Epithelial cell of prostate (primary cell): ENCODE results near the gene TBC1D8.

Experiments used
- DNase-seq: peaks from one replicate; pipeline ENCODE4 v3.0.0-alpha.2; 2011; ENCODE audit warnings: low read depth, low spot score
- H3K27ac ChIP-seq: fragments of 450-650 bp; 2 replicates; pipeline ENCODE4 v1.5.1; 2017; ENCODE audit warnings: mild to moderate bottlenecking

Gene TBC1D8

DNA sequence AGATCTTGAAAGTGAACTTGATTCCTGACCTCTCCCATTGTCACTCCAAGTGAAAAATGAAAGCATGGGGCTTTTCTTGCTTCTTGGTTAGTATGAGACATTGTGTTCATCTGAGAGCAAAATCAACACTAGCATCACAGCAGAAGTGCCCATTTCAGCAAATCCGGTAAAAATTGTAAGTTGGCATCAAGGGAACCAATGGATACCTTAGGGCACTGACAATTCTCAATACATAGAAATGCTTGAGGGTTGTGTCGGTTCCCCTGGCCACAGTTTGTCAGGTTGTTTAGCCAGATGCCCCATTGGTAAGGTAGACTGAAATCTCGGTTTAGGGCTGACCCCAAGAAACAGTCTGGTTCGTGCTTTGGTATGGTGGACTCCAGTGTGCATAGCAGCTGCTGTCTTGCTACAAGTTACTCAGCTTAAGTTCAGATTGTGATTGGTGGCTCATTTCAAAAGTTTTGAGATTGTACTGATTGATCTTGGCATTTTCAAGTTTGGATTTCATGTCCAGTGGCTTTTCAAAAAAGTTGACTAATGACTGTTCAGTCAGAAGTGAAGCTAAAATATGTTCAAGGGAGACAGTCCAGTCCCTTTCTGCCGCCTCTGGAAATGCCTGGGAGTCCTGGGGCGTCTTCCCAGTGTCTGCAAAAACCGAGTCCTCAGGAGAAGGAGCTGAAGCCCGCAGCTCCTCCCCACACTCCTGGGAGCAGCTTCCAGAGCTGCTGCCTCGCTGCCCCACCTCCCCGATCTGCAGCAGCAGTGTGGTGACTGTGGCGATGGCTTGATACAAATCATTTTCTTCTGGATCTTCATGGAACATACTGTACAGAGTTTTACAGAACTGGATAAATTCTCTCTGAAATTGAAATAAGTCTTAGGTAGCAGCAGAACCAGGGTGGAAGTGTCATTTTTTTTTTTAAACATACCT lies 143.5 kb downstream of the TBC1D8 start:
- no peak for DNase-seq
- no peak overlapping the region for H3K27ac ChIP-seq

DNA sequence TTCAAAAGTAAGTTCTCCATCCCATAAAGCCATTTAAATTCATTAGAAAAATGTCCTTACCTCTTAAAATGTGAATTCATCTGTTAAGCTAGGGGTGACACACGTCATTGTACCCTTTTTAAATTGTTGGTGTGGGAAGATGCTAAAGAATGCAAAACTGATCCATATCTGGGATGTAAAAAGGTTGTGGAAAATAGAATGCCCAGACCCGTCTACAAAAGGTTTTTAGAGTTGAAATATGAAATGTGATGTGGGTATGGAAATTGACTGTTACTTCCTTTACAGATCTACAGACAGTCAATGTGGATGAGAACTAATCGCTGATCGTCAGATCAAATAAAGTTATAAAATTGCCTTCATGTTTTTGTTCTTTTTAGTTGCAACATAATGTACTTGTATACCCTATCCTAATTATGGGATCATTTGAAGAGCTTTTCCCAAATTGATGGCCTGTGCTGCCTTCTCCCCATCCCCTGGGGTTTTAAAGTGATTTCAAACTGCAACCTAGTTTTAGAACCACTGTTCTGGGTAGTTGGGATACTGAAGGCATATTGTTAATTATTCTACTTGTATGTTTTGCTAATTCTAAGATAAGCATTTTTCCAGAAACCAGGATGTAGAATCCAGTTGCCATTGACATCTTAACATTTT lies 145.0 kb downstream of the TBC1D8 start:
- H3K27ac ChIP-seq = peak overlapping the region; percentile 14
- no peak for DNase-seq

DNA sequence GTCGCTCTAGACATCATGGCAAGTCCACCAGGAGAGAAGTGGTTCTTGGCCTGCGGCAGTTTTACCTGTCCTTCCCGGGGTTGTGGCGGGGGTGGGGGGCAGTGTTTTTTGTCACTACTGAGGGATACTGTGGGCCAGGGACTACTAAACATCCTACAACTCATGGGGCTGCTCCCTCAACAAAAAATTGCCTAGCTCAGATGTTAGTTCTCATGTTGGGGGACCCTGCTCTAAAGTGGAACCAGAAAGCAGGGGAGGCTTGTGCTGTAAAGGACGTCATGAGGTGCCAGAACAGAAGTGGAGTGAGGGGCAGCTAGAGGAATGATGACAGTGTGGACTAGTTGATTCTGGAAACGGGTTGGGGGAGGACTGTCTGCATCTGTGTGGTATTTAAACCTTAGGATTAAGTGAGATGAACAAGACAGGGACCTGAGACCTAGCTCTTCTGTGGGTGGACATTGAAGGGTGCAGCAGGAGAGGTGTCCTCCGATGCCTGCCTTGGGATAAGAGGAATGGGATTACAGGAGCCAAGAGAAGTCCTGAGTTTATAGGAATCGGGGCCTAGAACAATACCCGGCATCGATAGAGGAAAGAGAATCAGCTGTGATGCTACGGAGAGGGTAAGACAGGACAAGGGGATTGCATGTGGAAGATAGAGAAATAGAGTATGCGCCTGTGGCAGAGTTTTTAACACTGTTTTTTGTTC lies 146.4 kb downstream of the TBC1D8 start:
- no peak for DNase-seq
- H3K27ac ChIP-seq = peak overlapping the region; percentile 83

DNA sequence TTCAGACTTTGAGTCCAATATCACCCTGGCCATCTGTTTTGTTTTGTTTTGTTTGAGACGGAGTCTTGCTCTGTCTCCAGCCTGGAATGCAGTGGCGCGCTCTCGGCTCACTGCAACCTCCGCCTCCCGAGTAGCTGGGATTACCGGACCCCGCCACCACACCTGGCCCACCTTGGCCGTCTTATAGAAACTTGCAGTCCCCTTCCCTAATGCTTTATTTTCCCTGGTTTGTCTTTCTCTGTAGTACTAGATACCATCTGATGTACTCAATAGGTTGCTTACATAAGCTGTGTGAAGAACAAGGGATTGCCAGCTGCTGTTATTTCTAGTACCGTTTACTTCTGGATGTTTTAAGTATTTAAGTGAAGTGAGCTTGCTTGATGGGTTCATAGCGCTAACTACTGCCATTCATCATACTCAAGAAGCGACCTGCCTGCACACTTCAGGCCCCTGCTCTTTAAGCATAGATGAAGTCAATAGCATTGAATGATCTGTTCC lies 147.9 kb downstream of the TBC1D8 start:
- DNase-seq = no peak
- peak overlapping the region; percentile 83 for H3K27ac ChIP-seq

DNA sequence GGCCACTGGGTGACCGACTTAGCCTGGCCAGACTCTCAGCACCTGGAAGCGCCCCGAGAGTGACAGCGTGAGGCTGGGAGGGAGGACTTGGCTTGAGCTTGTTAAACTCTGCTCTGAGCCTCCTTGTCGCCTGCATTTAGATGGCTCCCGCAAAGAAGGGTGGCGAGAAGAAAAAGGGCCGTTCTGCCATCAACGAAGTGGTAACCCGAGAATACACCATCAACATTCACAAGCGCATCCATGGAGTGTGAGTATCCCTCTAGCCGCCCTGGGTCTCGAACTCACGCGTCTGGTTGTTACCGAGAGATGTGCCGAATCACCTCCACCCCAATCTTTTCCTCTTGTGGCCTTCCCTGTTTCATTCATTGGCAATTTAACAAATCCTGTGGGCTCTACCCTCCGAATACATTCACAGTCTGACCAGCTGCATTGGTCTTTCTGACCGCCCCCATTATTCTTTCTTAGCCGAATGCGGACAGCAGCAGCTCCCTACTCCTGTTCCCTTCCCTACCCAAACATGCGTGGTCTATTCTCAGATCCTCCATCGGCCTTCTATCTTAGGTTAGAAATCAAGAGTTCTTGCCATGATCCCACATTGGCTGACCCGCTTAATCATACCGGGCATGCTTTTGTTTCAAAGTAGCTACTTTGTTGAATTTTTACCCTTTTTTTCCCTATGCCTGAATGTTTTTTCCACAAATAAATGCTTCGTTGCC lies 148.5 kb downstream of the TBC1D8 start:
- DNase-seq = no peak
- peak overlapping the region; percentile 83 for H3K27ac ChIP-seq

DNA sequence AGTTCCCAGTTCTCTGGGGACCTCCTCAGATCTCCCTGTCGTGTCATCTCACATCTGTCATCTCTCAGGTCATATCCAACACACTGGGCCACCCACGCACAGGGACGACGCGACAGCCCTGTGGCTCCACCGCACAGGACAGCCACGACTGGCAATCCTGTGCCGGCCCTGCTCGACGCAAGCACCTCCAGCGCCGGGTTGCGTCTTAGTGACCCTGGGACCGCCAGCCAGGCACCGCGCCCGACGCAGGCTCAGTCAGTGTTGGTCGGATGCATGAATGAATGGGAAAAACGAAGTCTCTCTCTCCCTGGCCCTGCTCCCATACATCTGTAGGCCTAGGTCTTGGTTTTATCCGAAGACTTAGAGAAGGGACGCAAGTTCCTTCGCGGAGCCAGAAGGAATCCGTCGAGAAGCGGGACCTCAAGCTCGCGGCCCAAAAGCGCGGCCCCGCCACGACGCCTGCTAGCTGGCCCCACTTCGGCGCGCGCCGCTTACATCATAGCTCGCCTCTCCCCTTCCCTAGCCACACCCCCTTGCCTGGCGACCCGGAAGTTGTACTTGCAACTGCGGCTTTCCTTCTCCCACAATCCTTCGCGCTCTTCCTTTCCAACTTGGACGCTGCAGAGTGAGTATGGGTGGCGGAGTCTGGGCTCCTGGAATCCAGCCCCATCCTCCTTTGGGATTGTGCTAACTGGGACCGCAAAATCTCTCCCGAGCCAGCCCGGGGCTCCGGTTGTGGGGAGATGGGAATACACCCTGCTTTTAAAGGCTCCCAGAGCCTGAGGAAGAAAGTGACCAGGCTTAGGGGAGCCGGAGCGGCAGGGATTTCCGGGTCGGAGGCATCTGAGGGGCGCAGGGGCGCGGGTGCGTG lies 149.3 kb downstream of the TBC1D8 start, which contains the start of gene RPL31:
TSS of gene RPL31 (plus strand) at position 599 of the 871 bp plus-strand sequence. CDS start 413 bp downstream, outside the sequence.
- peak within 1 kb of the TSS; percentile 83 for H3K27ac ChIP-seq
- peak; percentile 87 for DNase-seq

DNA sequence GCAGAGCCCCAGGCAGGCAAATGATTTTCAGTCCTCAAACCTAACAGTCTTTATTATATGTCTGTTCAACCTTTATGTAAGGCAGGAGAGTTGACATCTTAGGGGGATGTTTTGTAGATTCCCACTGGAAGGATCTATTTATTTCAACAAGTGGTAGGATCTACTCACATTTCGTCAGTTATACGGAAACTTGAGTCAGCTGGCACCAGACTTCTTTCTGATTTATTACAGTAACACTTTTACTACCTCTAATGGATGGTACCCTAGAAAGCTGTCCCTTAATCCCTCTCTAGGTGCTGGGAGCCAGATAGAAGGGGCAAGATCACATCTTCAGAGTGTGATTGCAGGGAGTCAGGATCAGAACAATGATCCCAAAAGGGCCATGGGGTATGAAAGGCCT lies 151.2 kb downstream of the TBC1D8 start:
- H3K27ac ChIP-seq = no peak overlapping the region
- DNase-seq = no peak

DNA sequence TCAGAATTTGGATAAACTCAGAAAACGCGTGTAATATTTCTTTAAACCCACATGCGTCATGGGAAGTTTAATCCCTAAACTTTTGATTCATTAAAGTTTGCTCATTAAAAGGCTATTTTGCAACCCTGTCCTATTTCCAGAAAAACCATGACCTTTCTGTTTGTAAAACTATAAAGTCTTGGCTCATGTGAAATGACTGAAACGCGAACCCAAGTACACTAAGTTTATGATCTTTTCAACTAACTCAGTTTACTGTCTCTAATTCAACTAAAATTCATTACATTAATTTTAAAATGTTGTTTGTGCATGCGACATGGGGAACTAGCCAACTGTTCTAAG lies 153.0 kb downstream of the TBC1D8 start:
- no peak for DNase-seq
- no peak overlapping the region for H3K27ac ChIP-seq

DNA sequence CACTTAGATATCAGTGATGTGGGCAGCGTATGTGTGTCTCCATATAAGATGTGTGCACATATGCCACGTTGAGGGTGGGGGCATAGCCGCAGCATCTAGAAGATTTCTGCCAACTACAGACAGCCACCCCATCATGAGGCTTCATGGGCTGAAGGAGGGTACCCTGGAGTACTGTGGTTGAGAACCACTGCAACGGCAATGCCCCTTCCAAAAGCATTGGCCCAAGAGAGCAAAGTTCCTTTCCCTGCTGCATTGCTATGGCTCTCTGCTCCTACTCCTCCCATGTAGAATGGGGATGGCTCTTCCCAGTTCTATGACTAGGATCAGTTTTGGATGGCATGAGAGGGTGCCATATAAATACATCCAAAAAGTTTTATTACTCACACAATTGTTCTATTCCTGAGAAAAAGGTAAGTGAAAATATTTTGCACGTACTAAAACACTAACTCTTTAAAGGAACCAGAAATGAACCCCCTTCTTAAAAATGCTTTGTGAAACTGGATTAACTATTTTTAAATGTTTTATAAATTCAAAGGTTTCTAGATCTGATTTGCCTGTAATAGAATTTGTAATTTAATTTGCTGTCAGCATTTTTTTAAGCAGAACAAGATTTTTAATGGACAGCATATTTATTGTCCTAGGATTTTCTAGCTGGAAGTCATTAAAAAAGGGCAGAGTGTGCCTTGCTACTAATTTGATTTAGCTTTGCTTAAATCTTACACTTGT lies 153.5 kb downstream of the TBC1D8 start:
- DNase-seq = no peak
- H3K27ac ChIP-seq = no peak overlapping the region

DNA sequence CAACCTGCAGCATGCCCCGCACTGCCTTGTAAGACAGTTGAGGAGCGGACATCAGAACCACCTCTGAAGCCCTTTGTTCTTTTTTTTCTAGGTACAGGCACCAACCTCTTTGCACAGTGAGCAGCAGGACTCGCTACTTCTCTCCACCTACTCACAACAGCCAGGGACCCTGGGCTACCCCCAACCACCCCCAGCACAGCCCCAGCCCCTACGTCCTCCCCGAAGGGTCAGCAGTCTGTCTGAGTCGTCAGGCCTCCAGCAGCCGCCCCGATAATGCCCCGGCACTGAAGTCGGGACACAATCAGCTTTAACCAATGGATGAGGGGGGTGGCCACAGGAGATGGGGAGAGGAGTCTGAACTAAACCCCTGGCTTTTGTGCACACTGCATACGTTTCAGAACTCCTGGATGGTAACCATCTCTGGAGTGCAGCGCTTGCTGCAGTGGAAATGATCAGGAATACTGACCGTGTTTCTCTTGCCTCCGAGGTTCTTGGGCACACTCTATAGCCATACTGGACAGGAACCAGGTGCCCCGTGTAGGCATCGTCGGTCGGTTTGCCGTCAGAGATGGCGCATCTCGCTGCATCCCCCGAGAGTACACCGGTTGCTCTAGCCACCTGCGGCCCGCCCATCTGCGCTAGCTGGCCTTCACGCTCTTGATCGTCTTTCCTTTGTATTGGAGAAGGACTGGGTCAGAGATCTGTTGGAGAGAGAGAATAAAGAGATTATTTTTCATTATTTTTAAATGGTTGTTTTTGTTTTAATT lies 155.7 kb downstream of the TBC1D8 start:
- no peak for DNase-seq
- no peak overlapping the region for H3K27ac ChIP-seq

DNA sequence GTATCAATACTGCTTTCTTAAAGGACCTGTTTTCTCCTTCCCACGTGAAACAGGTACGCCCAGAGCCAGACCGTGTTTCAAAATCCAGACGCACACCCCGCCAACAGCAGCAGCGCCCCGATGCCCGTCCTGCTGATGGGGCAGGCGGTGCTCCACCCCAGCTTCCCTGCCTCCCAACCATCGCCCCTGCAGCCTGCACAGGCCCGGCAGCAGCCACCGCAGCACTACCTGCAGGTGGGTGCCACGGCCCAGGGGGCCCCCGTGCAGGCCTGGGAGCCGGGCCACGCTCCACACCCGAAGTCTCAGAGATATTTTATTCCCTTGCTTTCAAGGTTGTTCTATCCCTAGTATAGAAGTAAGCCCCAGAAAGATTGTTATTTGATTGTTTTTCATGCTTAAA lies 157.9 kb downstream of the TBC1D8 start:
- no peak for DNase-seq
- no peak overlapping the region for H3K27ac ChIP-seq

DNA sequence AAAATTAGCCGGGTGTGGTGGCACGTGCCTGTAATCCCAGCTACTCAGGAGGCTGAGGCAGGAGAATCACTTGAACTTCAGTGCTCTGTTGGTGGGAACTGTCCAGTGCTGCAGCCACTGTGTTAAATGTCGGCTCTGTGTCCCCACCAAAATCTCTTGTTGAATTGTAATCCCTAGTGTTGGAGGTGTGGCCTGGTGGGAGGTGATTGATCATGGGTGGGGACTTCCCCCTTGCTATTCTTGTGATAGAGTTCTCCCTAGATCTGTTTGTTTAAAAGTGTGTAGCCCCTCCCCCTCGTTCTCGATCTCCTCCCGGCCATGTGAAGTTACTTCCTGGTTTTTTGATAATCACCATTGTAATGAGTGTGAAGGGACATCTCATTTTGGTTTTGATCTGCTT lies 158.9 kb downstream of the TBC1D8 start:
- H3K27ac ChIP-seq = no peak overlapping the region
- DNase-seq = no peak

DNA sequence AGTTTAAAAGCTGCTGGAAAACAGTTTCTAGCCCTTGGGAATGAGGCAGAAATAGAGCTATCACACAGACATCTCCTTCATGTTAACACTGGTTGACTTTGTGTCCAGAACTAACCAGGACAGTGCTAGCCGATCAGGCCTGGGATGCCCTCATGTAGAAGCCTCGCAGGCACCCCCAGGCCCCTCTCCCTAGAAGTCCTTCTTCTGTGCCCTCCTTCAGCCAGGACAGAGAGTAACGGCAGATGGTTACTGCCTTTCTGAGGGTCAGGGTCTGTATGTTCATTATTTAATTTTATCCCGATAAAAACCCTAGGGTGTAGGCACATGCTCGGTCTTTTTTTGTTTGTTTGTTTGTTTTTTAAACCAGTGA lies 159.8 kb downstream of the TBC1D8 start:
- DNase-seq = no peak
- H3K27ac ChIP-seq = no peak overlapping the region

DNA sequence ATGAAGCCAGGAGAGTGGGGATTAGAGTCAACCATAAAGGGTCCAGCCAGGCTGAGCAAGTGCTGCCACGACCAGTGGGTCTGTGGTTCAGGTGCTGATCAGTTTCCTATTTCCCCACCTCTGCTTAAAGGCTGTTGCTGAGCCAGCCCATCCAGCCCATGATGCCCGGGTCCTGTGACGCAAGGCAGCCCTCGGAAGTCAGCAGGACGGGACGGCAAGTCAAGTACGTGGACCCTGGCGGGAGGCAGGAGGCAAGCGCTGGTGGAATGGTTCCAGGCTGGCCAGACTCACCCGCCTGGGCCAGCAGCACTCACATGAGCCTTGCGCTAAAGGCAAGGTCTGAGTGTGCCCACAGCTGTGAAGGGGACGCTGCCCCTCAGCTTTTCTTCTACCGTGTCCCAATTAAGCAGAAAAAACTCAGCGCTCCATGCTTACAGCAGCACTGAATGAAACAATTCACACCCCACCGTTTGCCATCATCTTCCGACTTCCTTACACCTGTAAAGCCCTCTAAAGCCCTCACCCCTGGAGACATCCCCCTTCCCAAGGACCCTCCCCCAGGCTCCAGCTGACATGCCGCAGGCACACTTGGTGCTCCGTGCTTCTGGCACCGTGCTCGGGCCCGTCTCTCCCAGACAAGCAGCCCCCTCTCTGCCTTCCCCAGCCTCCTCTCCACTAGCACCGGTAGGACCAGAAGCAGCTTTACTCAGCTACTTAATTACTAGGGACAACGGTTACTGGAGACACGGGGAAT lies 160.4 kb downstream of the TBC1D8 start:
- DNase-seq = no peak
- no peak overlapping the region for H3K27ac ChIP-seq

DNA sequence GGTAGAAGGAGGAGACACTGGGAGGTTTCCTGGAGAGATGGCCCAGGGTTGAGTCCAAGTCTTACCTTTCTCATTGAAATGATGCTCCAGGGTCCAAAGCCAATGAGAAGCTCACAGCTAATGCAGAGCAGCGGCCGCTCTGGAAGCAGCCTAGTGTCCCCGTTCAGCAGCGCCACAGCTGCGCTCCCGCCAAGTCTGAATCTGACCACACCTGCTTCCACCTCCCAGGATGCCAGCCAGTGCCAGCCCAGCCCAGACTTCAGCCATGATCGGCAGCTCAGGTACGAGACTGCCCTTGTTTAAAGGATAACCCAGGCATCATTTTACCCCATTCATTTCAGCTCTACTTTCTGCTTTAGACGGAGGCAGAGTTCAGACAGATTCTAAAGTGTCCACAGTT lies 161.0 kb downstream of the TBC1D8 start:
- no peak for DNase-seq

DNA sequence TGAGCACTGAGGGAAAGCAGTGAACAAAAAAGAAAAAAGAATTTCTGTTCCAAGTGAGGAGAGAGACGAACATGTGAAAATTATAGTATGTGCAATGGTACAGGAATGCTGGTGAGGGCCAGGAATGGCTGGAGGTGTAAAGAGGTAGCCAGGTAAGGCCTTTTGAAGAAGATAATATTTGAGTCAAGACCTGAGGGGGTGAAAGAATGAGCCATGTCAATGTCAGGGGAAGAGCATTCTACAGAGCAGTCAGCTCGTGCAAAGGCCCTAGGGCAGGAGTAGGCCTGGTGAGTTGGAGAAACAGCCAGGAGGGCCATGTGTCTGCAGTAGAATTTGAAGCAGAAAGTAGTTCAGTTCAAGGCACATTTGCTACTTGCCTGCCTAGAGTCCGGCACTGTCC lies 161.5 kb downstream of the TBC1D8 start:
- H3K27ac ChIP-seq = no peak overlapping the region
- no peak for DNase-seq

More for the DNA sequence above, 161.0 kb downstream of the TBC1D8 start:
- H3K27ac ChIP-seq = no peak overlapping the region
